Mesenchymal stem cell (in vitro differentiated cells and primary cell): ENCODE results near the gene DENND4C.

ENCODE experiments used
- DNase-seq: peaks from one replicate; pipeline ENCODE4 v3.0.0-alpha.2; 2013
- H2AFZ ChIP-seq: one replicate; pipeline ENCODE4 v1.6.1; 2013; ENCODE audit warnings: low read depth, mild to moderate bottlenecking, control low read depth, inconsistent platforms, low read length, moderate library complexity
- H2AK5ac ChIP-seq: 2 replicates; pipeline ENCODE4 v1.6.1; 2013; ENCODE audit warnings: low read length, moderate library complexity, mild to moderate bottlenecking, inconsistent platforms; ENCODE audit not compliant: severe bottlenecking
- H2BK120ac ChIP-seq: one replicate; pipeline ENCODE4 v1.6.1; 2013; ENCODE audit warnings: low read depth, mild to moderate bottlenecking, inconsistent platforms, low read length, moderate library complexity
- H2BK12ac ChIP-seq, 2 experiments: one replicate each; pipeline ENCODE4 v1.6.1; 2013; ENCODE audit warnings: inconsistent platforms in 2 of 2, low read length in 2 of 2, mild to moderate bottlenecking in 2 of 2, moderate library complexity in 2 of 2, control low read depth in 1 of 2
- H2BK15ac ChIP-seq: one replicate; pipeline ENCODE4 v1.6.1; 2013; ENCODE audit warnings: mild to moderate bottlenecking, low read depth, inconsistent platforms; ENCODE audit not compliant: poor library complexity, severe bottlenecking
- H2BK5ac ChIP-seq: 2 replicates; pipeline ENCODE4 v1.6.1; 2013; ENCODE audit warnings: low read depth, mild to moderate bottlenecking, low read length, control low read depth, inconsistent platforms; ENCODE audit not compliant: poor library complexity, severe bottlenecking
- H3K14ac ChIP-seq, 2 experiments: one replicate each; pipeline ENCODE4 v1.6.1; 2013; ENCODE audit warnings: inconsistent platforms in 2 of 2, low read length in 2 of 2, control low read depth in 1 of 2, mild to moderate bottlenecking in 1 of 2, moderate library complexity in 1 of 2
- H3K18ac ChIP-seq, 2 experiments: one replicate each; pipeline ENCODE4 v1.6.1; 2013; ENCODE audit warnings: inconsistent platforms in 2 of 2, low read length in 2 of 2, control low read depth in 1 of 2, low read depth in 1 of 2, mild to moderate bottlenecking in 1 of 2
- H3K23ac ChIP-seq, 2 experiments: one replicate each; pipeline ENCODE4 v1.6.1; 2013; ENCODE audit warnings: inconsistent platforms in 2 of 2, low read length in 2 of 2, mild to moderate bottlenecking in 2 of 2, moderate library complexity in 2 of 2, control low read depth in 1 of 2
- H3K27ac ChIP-seq: 2 replicates; pipeline ENCODE4 v1.5.1; 2013; ENCODE audit warnings: mild to moderate bottlenecking, moderate library complexity, low read length, control low read depth, inconsistent platforms; ENCODE audit not compliant: poor library complexity, severe bottlenecking
- H3K27me3 ChIP-seq, 2 experiments: 2 replicates each; pipeline versions ENCODE4 v1.6.1 to v1.7.0; 2013; ENCODE audit warnings: low read length in 2 of 2, mild to moderate bottlenecking in 2 of 2, moderate library complexity in 2 of 2, control low read depth in 1 of 2, inconsistent platforms in 1 of 2; ENCODE audit not compliant: control insufficient read depth in 1 of 2, insufficient read depth in 1 of 2
- H3K36me3 ChIP-seq, 2 experiments: 2 replicates each; pipeline versions ENCODE4 v1.6.1 to v1.7.0; 2013; ENCODE audit warnings: low read length in 2 of 2, control low read depth in 1 of 2, inconsistent platforms in 1 of 2, low read depth in 1 of 2, mild to moderate bottlenecking in 1 of 2; ENCODE audit not compliant: insufficient read depth in 2 of 2, control insufficient read depth in 1 of 2
- H3K4ac ChIP-seq, 2 experiments: one replicate each; pipeline ENCODE4 v1.6.1; 2013; ENCODE audit warnings: inconsistent platforms in 2 of 2, low read length in 2 of 2, mild to moderate bottlenecking in 2 of 2, moderate library complexity in 2 of 2, control low read depth in 1 of 2, low read depth in 1 of 2
- H3K4me1 ChIP-seq: 2 replicates; pipeline ENCODE4 v1.6.1; 2013; ENCODE audit warnings: low read depth, low read length, control low read depth; ENCODE audit not compliant: control insufficient read depth, insufficient read depth
- H3K4me2 ChIP-seq: 2 replicates; pipeline ENCODE4 v1.6.1; 2013; ENCODE audit warnings: low read length, mild to moderate bottlenecking, inconsistent platforms; ENCODE audit not compliant: poor library complexity, severe bottlenecking
- H3K4me3 ChIP-seq, 2 experiments: 2 replicates each; pipeline versions ENCODE4 v1.5.1 to v1.7.0; 2013; ENCODE audit warnings: low read length in 2 of 2, mild to moderate bottlenecking in 2 of 2, control low read depth in 1 of 2, low read depth in 1 of 2; ENCODE audit not compliant: insufficient read depth in 1 of 2
- H3K79me1 ChIP-seq: replicated peaks from 2 replicates; pipeline ENCODE4 v1.6.1; 2013; ENCODE audit warnings: mild to moderate bottlenecking, control low read depth, low read length, inconsistent platforms; ENCODE audit not compliant: poor library complexity, severe bottlenecking
- H3K9ac ChIP-seq: 2 replicates; pipeline ENCODE4 v1.7.0; 2013; ENCODE audit warnings: mild to moderate bottlenecking, low read length, moderate library complexity
- H3K9me3 ChIP-seq: 2 replicates; pipeline ENCODE4 v1.7.0; 2013; ENCODE audit warnings: mild to moderate bottlenecking, low read length; ENCODE audit not compliant: control insufficient read depth
- H4K8ac ChIP-seq: one replicate; pipeline ENCODE4 v1.6.1; 2013; ENCODE audit warnings: inconsistent platforms, mild to moderate bottlenecking, low read length, moderate library complexity
- H4K91ac ChIP-seq: one replicate; pipeline ENCODE4 v1.6.1; 2013; ENCODE audit warnings: mild to moderate bottlenecking, low read length, inconsistent platforms
- WGBS: methylation state at CpG from one replicate; pipeline ENCODE4 v1.1.7; 2013; ENCODE audit warnings: mixed read lengths; 5-methylcytosine and 5-hydroxymethylcytosine counted together

Gene DENND4C

GRCh38 chr9:19200229-19200628 is 30.3 kb upstream of the DENND4C start:
- H3K9ac ChIP-seq, result no peak overlapping the region
- H3K27ac ChIP-seq, result no peak overlapping the region
- no peaks in the 10 kb centered on the region for H3K4me1 ChIP-seq
- WGBS, result 87% methylated on average over 6 of the region's 8 CpGs
- H4K8ac ChIP-seq, result no peak overlapping the region
- H3K18ac ChIP-seq, result no peak overlapping the region
- no peak overlapping the region for H3K4ac ChIP-seq
- H3K4me3 ChIP-seq, result no peak overlapping the region
- no peak for DNase-seq
- H4K91ac ChIP-seq, result no peak overlapping the region
- H3K14ac ChIP-seq, result no peak overlapping the region
- no peak overlapping the region for H3K4me2 ChIP-seq
- H2AFZ ChIP-seq, result no peak overlapping the region
- no peak overlapping the region for H2AK5ac ChIP-seq
- no peaks in the 10 kb centered on the region for H3K36me3 ChIP-seq
- no peak overlapping the region for H2BK120ac ChIP-seq
- H2BK15ac ChIP-seq, result no peak overlapping the region
- H3K27me3 ChIP-seq, result no peaks in the 10 kb centered on the region
- no peak overlapping the region for H2BK12ac ChIP-seq
- H2BK5ac ChIP-seq, result no peak overlapping the region
- H3K79me1 ChIP-seq, result no peaks in the 10 kb centered on the region
- H3K23ac ChIP-seq, result no peak overlapping the region
- no peaks in the 10 kb centered on the region for H3K9me3 ChIP-seq

- peak overlapping the region in 1 of 2 experiments; percentile 59 for H3K18ac ChIP-seq
- H3K23ac ChIP-seq, result no peak overlapping the region
- peak overlapping the region; percentile 62 for H2BK120ac ChIP-seq
- H3K9me3 ChIP-seq, result no peaks in the 10 kb centered on the region
- no peak overlapping the region for H3K4me2 ChIP-seq
- H2AK5ac ChIP-seq, result no peak overlapping the region
- H3K36me3 ChIP-seq, result no peaks in the 10 kb centered on the region
- no peak overlapping the region for H4K91ac ChIP-seq
- H3K4ac ChIP-seq, result peak overlapping the region; percentile 51 to 60
- H3K14ac ChIP-seq, result peak overlapping the region in 1 of 2 experiments; percentile 60
- peak overlapping the region in 1 of 2 experiments; percentile 25 for H2BK12ac ChIP-seq
- no peaks in the 10 kb centered on the region for H3K4me1 ChIP-seq
- no peaks in the 10 kb centered on the region for H3K27me3 ChIP-seq
- H3K27ac ChIP-seq, result no peak overlapping the region
- no peak overlapping the region for H3K9ac ChIP-seq
- no peak overlapping the region for H3K4me3 ChIP-seq
- H2BK5ac ChIP-seq, result no peak overlapping the region
- no peak overlapping the region for H2BK15ac ChIP-seq
- H2AFZ ChIP-seq, result peak overlapping the region; percentile 71
- peak overlapping the region; percentile 62 for H4K8ac ChIP-seq
- 42% methylated on average over 10 of the region's 13 CpGs for WGBS
- no peaks in the 10 kb centered on the region for H3K79me1 ChIP-seq
- DNase-seq, result peak; percentile 23
Observed at GRCh38 chr9:19201899-19202891, 28.3 kb upstream of the DENND4C start.

- H3K4ac ChIP-seq, result no peak overlapping the region
- H2BK15ac ChIP-seq, result no peak overlapping the region
- H3K27ac ChIP-seq, result no peak overlapping the region
- no peak overlapping the region for H2AFZ ChIP-seq
- H4K8ac ChIP-seq, result no peak overlapping the region
- no peak overlapping the region for H3K4me3 ChIP-seq
- no peaks in the 10 kb centered on the region for H3K9me3 ChIP-seq
- no peak overlapping the region for H2AK5ac ChIP-seq
- H3K14ac ChIP-seq, result no peak overlapping the region
- WGBS, result 97% methylated on average over 4 of the region's 5 CpGs
- H3K18ac ChIP-seq, result no peak overlapping the region
- H3K27me3 ChIP-seq, result no peaks in the 10 kb centered on the region
- H3K23ac ChIP-seq, result no peak overlapping the region
- H2BK12ac ChIP-seq, result no peak overlapping the region
- no peak overlapping the region for H2BK5ac ChIP-seq
- DNase-seq, result no peak
- H3K9ac ChIP-seq, result no peak overlapping the region
- no peak overlapping the region for H2BK120ac ChIP-seq
- no peaks in the 10 kb centered on the region for H3K4me1 ChIP-seq
- no peak overlapping the region for H4K91ac ChIP-seq
- no peaks in the 10 kb centered on the region for H3K36me3 ChIP-seq
- H3K79me1 ChIP-seq, result no peaks in the 10 kb centered on the region
- no peak overlapping the region for H3K4me2 ChIP-seq
Observed at GRCh38 chr9:19203058-19203457, 27.4 kb upstream of the DENND4C start.

- DNase-seq, result no peak
- Histone ChIP-seq H2BK12ac (no peak overlapping the region), H3K9ac (no peak overlapping the region), H3K4me3 (no peak overlapping the region), H3K14ac (no peak overlapping the region), H2BK5ac (no peak overlapping the region), H2BK15ac (no peak overlapping the region), H3K36me3 (no peaks in the 10 kb centered on the region), H4K91ac (no peak overlapping the region), H3K23ac (peak overlapping the region in 1 of 2 experiments; percentile 59), H3K27me3 (no peaks in the 10 kb centered on the region), H2AFZ (no peak overlapping the region), H3K27ac (no peak overlapping the region), H3K18ac (no peak overlapping the region), H3K4ac (no peak overlapping the region), H3K9me3 (no peaks in the 10 kb centered on the region), H3K4me1 (no peaks in the 10 kb centered on the region), H2AK5ac (no peak overlapping the region), H3K79me1 (no peaks in the 10 kb centered on the region), H2BK120ac (no peak overlapping the region), H3K4me2 (no peak overlapping the region), H4K8ac (no peak overlapping the region)
- 86% methylated on average over 1 of the region's 1 CpG for WGBS
Observed at GRCh38 chr9:19208653-19209052, 21.8 kb upstream of the DENND4C start.
